WTC11 (cell line): ENCODE results near the gene NRXN3.

Experiments
- ESRRA ChIP-seq: sonication (generic); formaldehyde crosslinking; IDR thresholded peaks from 2 replicates; pipeline ENCODE4 v1.8.1; 2022; ENCODE audit warnings: mild to moderate bottlenecking, missing genetic modification reagents, borderline replicate concordance
- IRF2 ChIP-seq: sonication (generic); formaldehyde crosslinking; IDR thresholded peaks from 2 replicates; pipeline ENCODE4 v1.8.0; 2022; ENCODE audit warnings: low read depth, missing genetic modification reagents, borderline replicate concordance
- NFYB ChIP-seq: sonication (generic); formaldehyde crosslinking; conservative IDR thresholded peaks from 2 replicates; pipeline ENCODE4 v1.8.0; 2022; ENCODE audit warnings: low read depth, missing genetic modification reagents
- SOX15 ChIP-seq: fragments of 250-450 bp; sonication (Bioruptor Pico); IDR thresholded peaks from 2 replicates; pipeline ENCODE4 v1.9.0; 2021; ENCODE audit warnings: mild to moderate bottlenecking
- TCF7 ChIP-seq: sonication (generic); formaldehyde crosslinking; IDR thresholded peaks from 2 replicates; pipeline ENCODE4 v1.8.0; 2022; ENCODE audit warnings: mild to moderate bottlenecking, low read depth, missing genetic modification reagents, moderate library complexity
- TF ChIP-seq, protein P1 (sequence below): fragments of 200-600 bp; IDR thresholded peaks from 2 replicates; pipeline ENCODE4 v1.8.0; 2022; ENCODE audit warnings: antibody characterized with exemption
- TF ChIP-seq, protein P2 (sequence below): sonication (generic); formaldehyde crosslinking; IDR thresholded peaks from 2 replicates; pipeline ENCODE4 v1.8.1; 2023; ENCODE audit warnings: mild to moderate bottlenecking, missing genetic modification reagents
- TF ChIP-seq, protein P3 (sequence below): sonication (generic); formaldehyde crosslinking; IDR thresholded peaks from 2 replicates; pipeline ENCODE4 v1.8.1; 2022; ENCODE audit warnings: mild to moderate bottlenecking, moderate library complexity, missing genetic modification reagents
- TF ChIP-seq, protein P4 (sequence below): sonication (generic); formaldehyde crosslinking; conservative IDR thresholded peaks from 2 replicates; pipeline ENCODE4 v1.8.1; 2022; ENCODE audit warnings: mild to moderate bottlenecking, missing genetic modification reagents
- TF ChIP-seq, protein P5 (sequence below): sonication (generic); formaldehyde crosslinking; IDR thresholded peaks from 2 replicates; pipeline ENCODE4 v1.8.1; 2022; ENCODE audit warnings: low read depth, mild to moderate bottlenecking, moderate library complexity, missing genetic modification reagents, borderline replicate concordance
- TF ChIP-seq, protein P6 (sequence below): sonication (generic); formaldehyde crosslinking; IDR thresholded peaks from 2 replicates; pipeline ENCODE4 v1.8.1; 2022; ENCODE audit warnings: missing genetic modification reagents, borderline replicate concordance
- TF ChIP-seq, protein P7 (sequence below): sonication (generic); formaldehyde crosslinking; IDR thresholded peaks from 2 replicates; pipeline ENCODE4 v1.8.0; 2022; ENCODE audit warnings: mild to moderate bottlenecking, missing genetic modification reagents

DNA sequence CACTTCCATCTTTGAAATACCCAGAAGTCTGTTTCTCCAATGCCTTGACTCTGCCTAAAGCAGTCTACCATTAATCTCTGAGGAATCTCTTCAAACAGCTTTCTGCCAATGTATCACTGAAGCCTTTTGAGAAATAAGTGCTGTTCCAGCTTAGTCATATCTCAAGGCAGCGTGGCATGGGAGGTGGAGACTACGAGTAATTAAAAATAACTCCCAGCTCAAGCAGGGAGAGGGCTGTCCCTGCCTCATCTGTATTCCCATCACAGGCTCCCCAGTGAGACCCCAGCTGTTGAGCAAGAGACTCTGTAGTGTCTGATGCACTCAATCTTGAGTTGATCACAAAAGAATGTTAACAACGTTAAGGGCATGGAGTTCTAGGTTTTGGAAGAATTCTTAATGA is 1340.5 kb downstream of the NRXN3 start:
- TF ChIP-seq, protein P1, sequence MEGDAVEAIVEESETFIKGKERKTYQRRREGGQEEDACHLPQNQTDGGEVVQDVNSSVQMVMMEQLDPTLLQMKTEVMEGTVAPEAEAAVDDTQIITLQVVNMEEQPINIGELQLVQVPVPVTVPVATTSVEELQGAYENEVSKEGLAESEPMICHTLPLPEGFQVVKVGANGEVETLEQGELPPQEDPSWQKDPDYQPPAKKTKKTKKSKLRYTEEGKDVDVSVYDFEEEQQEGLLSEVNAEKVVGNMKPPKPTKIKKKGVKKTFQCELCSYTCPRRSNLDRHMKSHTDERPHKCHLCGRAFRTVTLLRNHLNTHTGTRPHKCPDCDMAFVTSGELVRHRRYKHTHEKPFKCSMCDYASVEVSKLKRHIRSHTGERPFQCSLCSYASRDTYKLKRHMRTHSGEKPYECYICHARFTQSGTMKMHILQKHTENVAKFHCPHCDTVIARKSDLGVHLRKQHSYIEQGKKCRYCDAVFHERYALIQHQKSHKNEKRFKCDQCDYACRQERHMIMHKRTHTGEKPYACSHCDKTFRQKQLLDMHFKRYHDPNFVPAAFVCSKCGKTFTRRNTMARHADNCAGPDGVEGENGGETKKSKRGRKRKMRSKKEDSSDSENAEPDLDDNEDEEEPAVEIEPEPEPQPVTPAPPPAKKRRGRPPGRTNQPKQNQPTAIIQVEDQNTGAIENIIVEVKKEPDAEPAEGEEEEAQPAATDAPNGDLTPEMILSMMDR: no peak
- TF ChIP-seq, protein P2, sequence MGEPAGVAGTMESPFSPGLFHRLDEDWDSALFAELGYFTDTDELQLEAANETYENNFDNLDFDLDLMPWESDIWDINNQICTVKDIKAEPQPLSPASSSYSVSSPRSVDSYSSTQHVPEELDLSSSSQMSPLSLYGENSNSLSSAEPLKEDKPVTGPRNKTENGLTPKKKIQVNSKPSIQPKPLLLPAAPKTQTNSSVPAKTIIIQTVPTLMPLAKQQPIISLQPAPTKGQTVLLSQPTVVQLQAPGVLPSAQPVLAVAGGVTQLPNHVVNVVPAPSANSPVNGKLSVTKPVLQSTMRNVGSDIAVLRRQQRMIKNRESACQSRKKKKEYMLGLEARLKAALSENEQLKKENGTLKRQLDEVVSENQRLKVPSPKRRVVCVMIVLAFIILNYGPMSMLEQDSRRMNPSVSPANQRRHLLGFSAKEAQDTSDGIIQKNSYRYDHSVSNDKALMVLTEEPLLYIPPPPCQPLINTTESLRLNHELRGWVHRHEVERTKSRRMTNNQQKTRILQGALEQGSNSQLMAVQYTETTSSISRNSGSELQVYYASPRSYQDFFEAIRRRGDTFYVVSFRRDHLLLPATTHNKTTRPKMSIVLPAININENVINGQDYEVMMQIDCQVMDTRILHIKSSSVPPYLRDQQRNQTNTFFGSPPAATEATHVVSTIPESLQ (CRISPR knock-in tag): no peak
- TF ChIP-seq ESRRA (CRISPR knock-in tag) (no peak), SOX15 (CRISPR knock-in tag) (no peak), IRF2 (CRISPR knock-in tag) (no peak), NFYB (no peak), TCF7 (CRISPR knock-in tag) (no peak)
- TF ChIP-seq, protein P3, sequence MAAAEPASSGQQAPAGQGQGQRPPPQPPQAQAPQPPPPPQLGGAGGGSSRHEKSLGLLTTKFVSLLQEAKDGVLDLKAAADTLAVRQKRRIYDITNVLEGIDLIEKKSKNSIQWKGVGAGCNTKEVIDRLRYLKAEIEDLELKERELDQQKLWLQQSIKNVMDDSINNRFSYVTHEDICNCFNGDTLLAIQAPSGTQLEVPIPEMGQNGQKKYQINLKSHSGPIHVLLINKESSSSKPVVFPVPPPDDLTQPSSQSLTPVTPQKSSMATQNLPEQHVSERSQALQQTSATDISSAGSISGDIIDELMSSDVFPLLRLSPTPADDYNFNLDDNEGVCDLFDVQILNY (CRISPR knock-in tag): no peak
- TF ChIP-seq, protein P4, sequence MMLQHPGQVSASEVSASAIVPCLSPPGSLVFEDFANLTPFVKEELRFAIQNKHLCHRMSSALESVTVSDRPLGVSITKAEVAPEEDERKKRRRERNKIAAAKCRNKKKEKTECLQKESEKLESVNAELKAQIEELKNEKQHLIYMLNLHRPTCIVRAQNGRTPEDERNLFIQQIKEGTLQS: no peak
- TF ChIP-seq, protein P5, sequence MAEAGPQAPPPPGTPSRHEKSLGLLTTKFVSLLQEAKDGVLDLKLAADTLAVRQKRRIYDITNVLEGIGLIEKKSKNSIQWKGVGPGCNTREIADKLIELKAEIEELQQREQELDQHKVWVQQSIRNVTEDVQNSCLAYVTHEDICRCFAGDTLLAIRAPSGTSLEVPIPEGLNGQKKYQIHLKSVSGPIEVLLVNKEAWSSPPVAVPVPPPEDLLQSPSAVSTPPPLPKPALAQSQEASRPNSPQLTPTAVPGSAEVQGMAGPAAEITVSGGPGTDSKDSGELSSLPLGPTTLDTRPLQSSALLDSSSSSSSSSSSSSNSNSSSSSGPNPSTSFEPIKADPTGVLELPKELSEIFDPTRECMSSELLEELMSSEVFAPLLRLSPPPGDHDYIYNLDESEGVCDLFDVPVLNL (CRISPR knock-in tag): no peak
- TF ChIP-seq, protein P6, sequence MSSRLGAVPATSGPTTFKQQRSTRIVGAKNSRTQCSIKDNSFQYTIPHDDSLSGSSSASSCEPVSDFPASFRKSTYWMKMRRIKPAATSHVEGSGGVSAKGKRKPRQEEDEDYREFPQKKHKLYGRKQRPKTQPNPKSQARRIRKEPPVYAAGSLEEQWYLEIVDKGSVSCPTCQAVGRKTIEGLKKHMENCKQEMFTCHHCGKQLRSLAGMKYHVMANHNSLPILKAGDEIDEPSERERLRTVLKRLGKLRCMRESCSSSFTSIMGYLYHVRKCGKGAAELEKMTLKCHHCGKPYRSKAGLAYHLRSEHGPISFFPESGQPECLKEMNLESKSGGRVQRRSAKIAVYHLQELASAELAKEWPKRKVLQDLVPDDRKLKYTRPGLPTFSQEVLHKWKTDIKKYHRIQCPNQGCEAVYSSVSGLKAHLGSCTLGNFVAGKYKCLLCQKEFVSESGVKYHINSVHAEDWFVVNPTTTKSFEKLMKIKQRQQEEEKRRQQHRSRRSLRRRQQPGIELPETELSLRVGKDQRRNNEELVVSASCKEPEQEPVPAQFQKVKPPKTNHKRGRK (CRISPR knock-in tag): no peak
- TF ChIP-seq, protein P7, sequence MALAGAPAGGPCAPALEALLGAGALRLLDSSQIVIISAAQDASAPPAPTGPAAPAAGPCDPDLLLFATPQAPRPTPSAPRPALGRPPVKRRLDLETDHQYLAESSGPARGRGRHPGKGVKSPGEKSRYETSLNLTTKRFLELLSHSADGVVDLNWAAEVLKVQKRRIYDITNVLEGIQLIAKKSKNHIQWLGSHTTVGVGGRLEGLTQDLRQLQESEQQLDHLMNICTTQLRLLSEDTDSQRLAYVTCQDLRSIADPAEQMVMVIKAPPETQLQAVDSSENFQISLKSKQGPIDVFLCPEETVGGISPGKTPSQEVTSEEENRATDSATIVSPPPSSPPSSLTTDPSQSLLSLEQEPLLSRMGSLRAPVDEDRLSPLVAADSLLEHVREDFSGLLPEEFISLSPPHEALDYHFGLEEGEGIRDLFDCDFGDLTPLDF (CRISPR knock-in tag): no peak
